Bronchial epithelial cell (primary cell): ENCODE results near the gene GRID2. TPM values are rescaled to one million over a fixed set of nuclear protein-coding genes. Genes with fewer than 3 reads are reported as not detected.

ENCODE experiments used
- DNase-seq: peaks from one replicate; pipeline ENCODE4 v3.0.0-alpha.2; 2010; ENCODE audit warnings: low read depth
- FAIRE-seq: peaks from 2 replicates; lab custom pipeline; 2011; peaks lifted over from hg19 to GRCh38; lab: Jason Lieb, UNC
- H3K27me3 ChIP-seq: 2 replicates; pipeline ENCODE4 v1.5.1; 2011; ENCODE audit warnings: low read length; ENCODE audit not compliant: control insufficient read depth, insufficient read depth
- H3K36me3 ChIP-seq: 2 replicates; pipeline ENCODE4 v1.5.1; 2011; ENCODE audit warnings: low read length; ENCODE audit not compliant: control insufficient read depth, insufficient read depth
- H3K4me3 ChIP-seq: 2 replicates; pipeline ENCODE4 v1.5.1; 2011; ENCODE audit warnings: mild to moderate bottlenecking, low read depth, low read length, control low read depth
- total RNA-seq: library from RNA; depleted of rRNA; stranded (reverse); fragments of >200 nt; gene quantifications from 2 replicates; pipeline ENCODE4 v1.2.1, GENCODE V29; 2014
- TF ChIP-seq, protein P1 (sequence below): IDR thresholded peaks from 2 replicates; pipeline ENCODE4 v1.5.1; 2011; ENCODE audit warnings: mild to moderate bottlenecking, moderate library complexity, low read length, control low read depth, inconsistent platforms; ENCODE audit not compliant: insufficient read depth, severe bottlenecking

The GRID2 gene
- total RNA-seq, 1 donor from 2014 or later, result not detected

DNA sequence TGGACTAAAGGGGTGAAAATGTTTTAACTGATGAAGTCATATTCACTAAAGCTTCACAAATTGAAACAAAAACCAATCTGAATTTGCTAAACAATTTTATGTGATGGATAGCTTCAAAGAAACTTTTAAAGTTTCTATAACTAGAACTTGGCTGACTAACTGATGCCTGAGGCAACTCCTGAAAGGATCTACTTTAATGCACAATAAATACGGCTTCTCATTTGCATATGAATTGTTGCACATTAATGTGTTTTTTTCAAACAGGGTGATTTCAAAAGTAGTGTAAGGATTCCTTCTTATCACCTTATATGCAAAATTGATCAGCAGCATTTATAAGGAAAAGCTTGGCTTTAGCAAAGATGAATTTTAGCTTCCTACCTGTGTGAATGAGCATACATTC, 1466.4 kb downstream of the GRID2 start:
- H3K36me3 ChIP-seq, result no peaks in the 10 kb centered on the region

DNA sequence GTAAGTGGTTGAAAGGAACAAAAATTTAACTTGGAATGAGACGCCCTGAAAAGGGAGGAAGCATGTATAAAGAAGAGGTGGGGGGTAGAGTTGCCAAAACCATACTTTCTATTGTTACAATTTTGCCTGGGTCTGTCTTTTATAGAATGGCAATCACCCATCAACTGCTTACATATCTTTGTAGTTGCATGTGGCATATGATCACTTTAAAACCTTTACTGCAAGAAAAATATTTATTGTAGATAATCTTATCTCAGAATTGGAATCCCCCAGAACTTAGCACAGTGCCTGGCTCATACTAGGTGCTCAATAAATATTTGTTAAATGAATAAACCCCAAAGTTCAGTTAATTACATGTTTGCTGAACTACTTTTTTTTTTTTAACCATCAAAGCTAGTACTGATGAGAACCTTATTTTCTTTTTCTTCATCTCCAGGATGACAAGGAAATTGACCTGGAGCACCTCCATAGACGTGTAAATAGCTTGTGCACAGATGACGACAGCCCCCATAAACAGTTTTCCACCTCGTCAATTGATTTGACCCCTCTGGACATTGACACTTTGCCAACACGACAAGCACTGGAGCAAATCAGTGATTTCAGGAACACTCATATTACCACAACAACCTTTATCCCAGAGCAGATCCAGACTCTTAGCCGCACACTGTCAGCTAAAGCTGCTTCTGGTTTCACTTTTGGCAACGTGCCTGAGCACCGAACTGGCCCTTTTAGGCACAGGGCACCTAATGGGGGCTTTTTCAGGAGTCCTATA, 1468.1 kb downstream of the GRID2 start:
- TF ChIP-seq, protein P1, sequence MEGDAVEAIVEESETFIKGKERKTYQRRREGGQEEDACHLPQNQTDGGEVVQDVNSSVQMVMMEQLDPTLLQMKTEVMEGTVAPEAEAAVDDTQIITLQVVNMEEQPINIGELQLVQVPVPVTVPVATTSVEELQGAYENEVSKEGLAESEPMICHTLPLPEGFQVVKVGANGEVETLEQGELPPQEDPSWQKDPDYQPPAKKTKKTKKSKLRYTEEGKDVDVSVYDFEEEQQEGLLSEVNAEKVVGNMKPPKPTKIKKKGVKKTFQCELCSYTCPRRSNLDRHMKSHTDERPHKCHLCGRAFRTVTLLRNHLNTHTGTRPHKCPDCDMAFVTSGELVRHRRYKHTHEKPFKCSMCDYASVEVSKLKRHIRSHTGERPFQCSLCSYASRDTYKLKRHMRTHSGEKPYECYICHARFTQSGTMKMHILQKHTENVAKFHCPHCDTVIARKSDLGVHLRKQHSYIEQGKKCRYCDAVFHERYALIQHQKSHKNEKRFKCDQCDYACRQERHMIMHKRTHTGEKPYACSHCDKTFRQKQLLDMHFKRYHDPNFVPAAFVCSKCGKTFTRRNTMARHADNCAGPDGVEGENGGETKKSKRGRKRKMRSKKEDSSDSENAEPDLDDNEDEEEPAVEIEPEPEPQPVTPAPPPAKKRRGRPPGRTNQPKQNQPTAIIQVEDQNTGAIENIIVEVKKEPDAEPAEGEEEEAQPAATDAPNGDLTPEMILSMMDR, result no peak
- DNase-seq (no peak), FAIRE-seq (no peak)
- no peaks in the 10 kb centered on the region for H3K36me3 ChIP-seq
- no peaks in the 10 kb centered on the region for H3K27me3 ChIP-seq
- H3K4me3 ChIP-seq, result no peak overlapping the region

More for the DNA sequence above, 1466.4 kb downstream of the GRID2 start:
- H3K27me3 ChIP-seq, result no peaks in the 10 kb centered on the region
- peak; percentile 22 for DNase-seq
- no peak for FAIRE-seq
- H3K4me3 ChIP-seq, result no peak overlapping the region
- TF ChIP-seq, protein P1, result no peak

DNA sequence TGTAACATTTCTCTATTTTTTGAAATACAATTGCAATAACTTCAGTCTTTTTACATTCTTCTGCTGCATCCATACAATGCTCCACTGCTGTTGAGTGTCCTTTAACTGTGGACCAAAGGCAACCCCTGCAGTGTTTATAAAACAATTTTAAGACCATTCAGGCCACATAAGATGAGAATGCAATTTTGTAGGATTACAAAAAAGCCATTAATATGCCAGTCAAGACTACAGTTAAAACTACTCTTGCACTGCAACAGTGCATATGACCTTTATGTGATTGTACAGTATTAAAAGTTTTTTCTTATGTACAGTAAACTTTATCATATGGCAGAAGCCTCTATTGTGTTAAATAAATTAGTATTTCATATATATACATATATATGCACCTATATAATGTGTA, 1469.1 kb downstream of the GRID2 start:
- TF ChIP-seq, protein P1, result no peak
- DNase-seq (no peak), FAIRE-seq (no peak)

DNA sequence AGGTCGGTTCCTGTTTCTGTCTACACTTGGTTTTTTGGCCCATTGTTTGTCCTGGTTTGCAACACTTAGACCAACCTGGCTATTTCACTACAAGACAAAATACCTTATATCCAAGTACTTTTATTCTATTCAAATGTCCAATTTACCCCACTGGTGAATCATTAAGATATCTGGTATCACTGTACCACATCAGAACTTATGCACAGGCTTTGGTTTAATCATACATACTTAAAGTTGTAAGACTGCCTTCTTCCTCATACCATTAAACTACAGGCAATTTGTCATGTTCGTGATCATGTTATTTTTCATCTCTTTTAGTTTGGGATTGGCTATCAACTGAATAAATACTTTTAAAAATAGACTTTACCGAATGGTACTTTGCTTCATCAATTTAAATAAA, 1471.8 kb downstream of the GRID2 start:
- no peak for FAIRE-seq
- TF ChIP-seq, protein P1, result no peak

More for the DNA sequence above, 1469.1 kb downstream of the GRID2 start:
- H3K4me3 ChIP-seq, result no peak overlapping the region
- H3K36me3 ChIP-seq, result no peaks in the 10 kb centered on the region
- H3K27me3 ChIP-seq, result no peaks in the 10 kb centered on the region

DNA sequence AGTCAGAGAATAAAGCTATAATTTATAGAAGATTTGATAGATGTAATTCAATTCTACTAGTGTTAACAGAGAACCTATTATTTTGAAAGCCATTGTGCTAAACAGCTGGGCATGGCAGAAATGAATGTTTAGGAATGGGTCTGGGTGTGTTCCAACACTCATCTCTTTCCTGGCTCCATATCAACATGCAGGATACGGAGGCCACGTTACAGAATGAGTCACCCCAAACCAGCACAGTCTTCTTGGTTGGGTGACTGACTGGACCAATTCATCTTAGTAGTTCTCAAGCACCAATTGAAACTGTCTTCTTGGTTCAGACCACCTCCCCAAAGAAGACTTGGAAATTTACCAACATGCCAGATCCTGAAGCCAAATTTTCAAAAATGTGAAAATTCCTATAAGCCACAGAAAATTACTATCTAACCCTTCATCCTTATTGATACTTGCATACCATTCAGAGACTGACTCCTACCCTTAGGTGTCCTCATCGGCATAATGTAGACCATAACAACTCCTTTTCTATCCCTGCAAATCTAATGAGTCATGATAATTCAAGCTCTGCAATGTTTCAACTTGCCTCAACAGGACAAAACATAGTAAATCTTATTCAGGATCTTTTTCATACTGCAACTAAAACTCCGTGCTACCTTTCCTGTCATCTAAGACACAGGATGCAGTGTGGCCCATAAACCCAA, 1472.8 kb downstream of the GRID2 start:
- H3K27me3 ChIP-seq, result no peaks in the 10 kb centered on the region
- DNase-seq (peak; percentile 93), FAIRE-seq (no peak)
- TF ChIP-seq, protein P1, result no peak
- H3K36me3 ChIP-seq, result no peaks in the 10 kb centered on the region
- no peak overlapping the region for H3K4me3 ChIP-seq

More for the DNA sequence above, 1471.8 kb downstream of the GRID2 start:
- no peaks in the 10 kb centered on the region for H3K36me3 ChIP-seq
- peak; percentile 74 for DNase-seq
- no peaks in the 10 kb centered on the region for H3K27me3 ChIP-seq
- H3K4me3 ChIP-seq, result no peak overlapping the region
